Kidney epithelial cell (primary cell): Measurements from ENCODE around the gene POLR2H. TPM values are rescaled to one million over a fixed set of nuclear protein-coding genes. Genes with fewer than 3 reads are reported as not detected.

Source experiments
- DNase-seq: peaks from one replicate; pipeline ENCODE4 v3.0.0-alpha.2; 2010; ENCODE audit warnings: low read depth
- H3K27me3 ChIP-seq: 2 replicates; pipeline ENCODE4 v1.6.0; 2011; ENCODE audit warnings: low read length; ENCODE audit not compliant: control insufficient read depth, insufficient read depth
- H3K36me3 ChIP-seq: 2 replicates; pipeline ENCODE4 v1.5.1; 2011; ENCODE audit warnings: low read length; ENCODE audit not compliant: control insufficient read depth, insufficient read depth
- H3K4me3 ChIP-seq: 2 replicates; pipeline ENCODE4 v1.5.1; 2011; ENCODE audit warnings: low read depth, mild to moderate bottlenecking, control low read depth, low read length
- total RNA-seq: library from RNA; depleted of rRNA; stranded (reverse); fragments of >200 nt; gene quantifications from 2 replicates; pipeline ENCODE4 v1.2.3, GENCODE V29; 2015
- TF ChIP-seq, protein P1 (sequence below): IDR thresholded peaks from 2 replicates; pipeline ENCODE4 v1.5.1; 2011; ENCODE audit warnings: mild to moderate bottlenecking, moderate library complexity, low read length, control low read depth, inconsistent platforms; ENCODE audit not compliant: insufficient read depth, poor library complexity, severe bottlenecking

The POLR2H gene
- total RNA-seq, 1 donor from 2014 or later, result 79.8 TPM

DNA sequence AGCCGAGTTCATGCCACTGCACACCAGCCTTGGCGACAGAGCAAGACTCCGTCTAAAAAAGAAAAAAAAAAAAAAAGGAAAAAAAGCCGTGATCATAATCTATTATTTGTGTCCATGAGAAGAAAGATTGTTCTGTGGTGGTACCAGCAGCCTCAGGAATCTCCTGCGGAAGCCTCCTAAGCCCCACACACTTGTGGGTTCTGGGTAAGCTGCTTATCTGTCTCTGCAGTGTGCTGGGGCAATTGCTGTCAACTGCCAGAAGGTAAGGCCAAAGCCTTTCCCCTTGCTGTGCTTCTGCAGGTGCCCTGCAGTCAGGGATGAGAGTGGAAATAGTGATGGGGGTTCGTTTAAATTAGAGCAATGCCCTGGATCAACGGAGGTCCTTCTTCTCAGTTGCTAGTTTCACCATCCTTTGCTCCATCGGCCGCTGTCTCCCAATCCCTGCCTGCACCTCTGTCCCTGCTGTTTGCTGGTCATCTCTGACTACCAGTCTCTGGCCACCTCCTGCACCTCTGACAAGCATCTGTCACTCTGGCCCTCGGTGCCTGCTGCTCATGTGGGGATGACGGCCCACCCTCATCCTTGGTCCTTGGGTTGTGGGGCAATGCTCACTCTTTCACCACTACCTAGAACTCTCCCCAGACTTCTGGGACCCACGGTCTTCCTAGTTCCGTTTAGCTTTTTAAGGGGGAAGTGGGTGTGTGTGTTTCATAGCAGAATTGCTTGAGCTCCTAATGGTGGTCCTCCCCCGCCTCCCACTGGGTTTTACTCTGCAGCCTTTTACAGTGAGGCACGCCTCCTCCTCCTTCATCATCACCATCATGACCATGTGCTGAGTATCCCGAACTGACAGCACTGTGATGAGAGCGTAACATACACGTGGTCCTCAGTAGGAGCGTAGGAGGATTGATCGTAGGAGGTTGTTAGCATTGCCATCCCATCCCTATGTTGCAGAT, 43.8 kb downstream of the POLR2H start:
- Histone ChIP-seq H3K4me3 (no peak overlapping the region), H3K27me3 (peaks cover 5% of the 10 kb centered on the region), H3K36me3 (no peaks in the 10 kb centered on the region)
- no peak for DNase-seq
- TF ChIP-seq, protein P1, sequence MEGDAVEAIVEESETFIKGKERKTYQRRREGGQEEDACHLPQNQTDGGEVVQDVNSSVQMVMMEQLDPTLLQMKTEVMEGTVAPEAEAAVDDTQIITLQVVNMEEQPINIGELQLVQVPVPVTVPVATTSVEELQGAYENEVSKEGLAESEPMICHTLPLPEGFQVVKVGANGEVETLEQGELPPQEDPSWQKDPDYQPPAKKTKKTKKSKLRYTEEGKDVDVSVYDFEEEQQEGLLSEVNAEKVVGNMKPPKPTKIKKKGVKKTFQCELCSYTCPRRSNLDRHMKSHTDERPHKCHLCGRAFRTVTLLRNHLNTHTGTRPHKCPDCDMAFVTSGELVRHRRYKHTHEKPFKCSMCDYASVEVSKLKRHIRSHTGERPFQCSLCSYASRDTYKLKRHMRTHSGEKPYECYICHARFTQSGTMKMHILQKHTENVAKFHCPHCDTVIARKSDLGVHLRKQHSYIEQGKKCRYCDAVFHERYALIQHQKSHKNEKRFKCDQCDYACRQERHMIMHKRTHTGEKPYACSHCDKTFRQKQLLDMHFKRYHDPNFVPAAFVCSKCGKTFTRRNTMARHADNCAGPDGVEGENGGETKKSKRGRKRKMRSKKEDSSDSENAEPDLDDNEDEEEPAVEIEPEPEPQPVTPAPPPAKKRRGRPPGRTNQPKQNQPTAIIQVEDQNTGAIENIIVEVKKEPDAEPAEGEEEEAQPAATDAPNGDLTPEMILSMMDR, result no peak

DNA sequence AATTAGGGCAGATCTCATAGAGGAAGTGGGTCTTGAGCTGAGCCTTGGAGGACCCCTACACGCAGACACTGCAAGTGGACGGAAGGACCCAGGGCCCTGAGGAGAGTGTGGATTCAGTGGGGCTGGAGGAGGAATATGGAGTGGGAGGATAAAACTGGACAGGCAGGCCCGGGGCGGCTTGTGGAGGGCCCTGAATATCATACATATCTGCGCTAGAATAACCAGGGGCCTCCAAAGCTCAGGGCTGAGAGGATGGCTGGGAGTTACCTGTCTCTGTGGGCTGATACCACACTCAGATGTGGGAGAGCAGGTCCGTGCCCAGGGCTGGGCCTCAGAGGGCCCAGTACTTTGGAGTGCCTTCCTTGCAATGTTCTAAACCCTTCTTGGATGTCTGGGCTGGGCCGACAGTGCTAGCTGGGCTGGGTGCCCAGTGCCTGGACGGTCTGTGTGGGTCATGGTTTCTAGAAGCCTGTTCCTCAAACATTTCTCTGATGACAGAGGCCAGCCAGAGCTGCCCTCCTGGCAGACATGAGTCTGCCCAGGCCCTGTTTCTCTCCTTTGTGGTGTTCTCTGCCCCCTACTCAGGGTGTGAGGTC, 47.9 kb downstream of the POLR2H start:
- Histone ChIP-seq H3K4me3 (no peak overlapping the region), H3K27me3 (peaks cover 2% of the 10 kb centered on the region), H3K36me3 (no peaks in the 10 kb centered on the region)
- DNase-seq, result no peak
- TF ChIP-seq, protein P1, result no peak

DNA sequence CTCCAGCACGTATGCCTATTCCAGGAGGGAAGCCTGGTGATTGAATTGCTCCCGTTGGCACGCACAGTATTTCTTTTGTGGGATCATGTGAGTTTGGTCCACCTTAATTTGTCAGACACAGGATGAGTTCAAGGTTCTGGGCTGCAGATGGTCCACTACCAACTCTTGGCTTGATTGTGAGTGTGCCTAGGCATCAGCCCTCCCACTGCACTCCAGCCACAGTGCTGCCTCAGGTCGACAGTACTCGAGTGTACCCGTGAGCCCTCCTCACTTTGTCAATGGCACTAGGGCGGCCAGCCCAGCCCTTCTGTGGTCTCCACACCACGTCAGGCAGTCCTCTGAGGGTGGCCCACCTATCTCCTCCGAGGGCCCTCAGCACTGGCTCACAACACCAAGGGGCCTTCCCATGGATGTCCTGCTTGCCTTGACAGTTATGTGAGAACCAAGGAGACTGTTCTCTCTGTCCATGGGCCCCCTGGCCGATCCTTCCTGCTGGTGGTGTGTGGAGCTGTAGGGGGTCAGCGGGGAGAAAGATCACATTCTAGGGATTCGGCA, 48.5 kb downstream of the POLR2H start:
- H3K36me3 ChIP-seq, result no peaks in the 10 kb centered on the region
- H3K4me3 ChIP-seq, result no peak overlapping the region
- DNase-seq, result no peak
- peaks cover 2% of the 10 kb centered on the region for H3K27me3 ChIP-seq
- TF ChIP-seq, protein P1, result no peak

DNA sequence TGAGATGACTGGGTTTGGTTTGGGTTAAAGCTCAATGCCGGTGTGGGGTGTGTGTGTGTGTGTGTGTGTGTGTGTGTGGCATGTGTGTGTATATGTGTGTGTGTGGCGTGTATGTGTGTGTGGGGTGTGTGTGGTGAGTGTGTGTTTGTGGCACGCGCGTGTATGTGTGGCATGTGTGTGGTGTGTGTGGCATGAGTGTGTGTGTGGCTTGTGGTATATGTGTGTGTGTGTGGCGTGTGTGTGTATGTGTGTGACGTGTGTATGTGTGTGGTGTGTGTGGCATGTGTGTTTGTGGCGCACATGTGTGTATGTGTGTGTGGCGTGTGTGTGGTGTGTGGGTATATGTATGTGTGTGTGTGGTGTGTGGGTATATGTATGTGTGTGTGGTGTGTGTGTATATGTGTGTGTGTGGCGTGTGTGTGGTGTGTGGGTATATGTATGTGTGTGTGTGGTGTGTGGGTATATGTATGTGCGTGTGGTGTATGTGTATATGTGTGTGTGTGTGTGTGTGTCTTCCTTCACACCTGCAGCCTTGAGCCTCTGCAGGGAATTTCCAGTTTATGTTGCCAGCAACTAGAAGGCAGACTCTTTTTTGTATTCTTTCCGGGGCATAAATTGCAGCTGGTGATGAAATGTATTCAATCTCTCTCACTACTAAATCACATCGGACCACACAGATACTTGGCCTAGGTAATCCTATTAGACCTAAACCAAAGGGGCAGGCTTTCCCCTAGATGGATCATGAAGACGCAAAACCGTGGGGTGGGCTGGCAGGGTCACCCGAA, 53.1 kb downstream of the POLR2H start:
- no peaks in the 10 kb centered on the region for H3K36me3 ChIP-seq
- no peak overlapping the region for H3K4me3 ChIP-seq
- TF ChIP-seq, protein P1, result no peak
- DNase-seq, result no peak
- peaks cover 2% of the 10 kb centered on the region for H3K27me3 ChIP-seq

DNA sequence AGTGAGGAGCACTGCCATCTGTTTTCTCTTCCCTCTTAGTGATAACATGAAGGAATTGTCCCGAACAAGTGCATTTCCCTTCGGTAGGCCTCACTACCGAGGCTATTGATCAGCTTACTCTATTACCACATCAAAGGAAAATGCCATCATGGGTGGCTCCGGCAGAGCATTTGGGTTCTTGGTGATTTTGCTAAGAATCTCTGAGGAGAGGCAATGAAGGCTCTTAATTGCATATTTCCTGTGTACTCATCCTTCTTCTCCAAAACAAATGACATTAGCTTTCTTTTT, 53.6 kb downstream of the POLR2H start:
- no peak for DNase-seq
- TF ChIP-seq, protein P1, result no peak
- Histone ChIP-seq H3K36me3 (no peaks in the 10 kb centered on the region), H3K4me3 (no peak overlapping the region), H3K27me3 (peaks cover 2% of the 10 kb centered on the region)
